Choroid plexus epithelial cell (primary cell): ENCODE measurements around the gene SHC4.

Experiments
- DNase-seq: peaks from one replicate; pipeline ENCODE4 v3.0.0-alpha.2; 2010; ENCODE audit warnings: low read depth
- H3K4me3 ChIP-seq: 2 replicates; pipeline ENCODE4 v1.5.1; 2011; ENCODE audit warnings: low read depth, mild to moderate bottlenecking, control low read depth, low read length, moderate library complexity
- CTCF ChIP-seq: conservative IDR thresholded peaks from 2 replicates; pipeline ENCODE4 v1.5.1; 2011; ENCODE audit warnings: low read depth, mild to moderate bottlenecking, control low read depth, inconsistent platforms, low read length, moderate library complexity

SHC4 gene

GRCh38 chr15:48800811-48801455 lies 162.8 kb downstream of the SHC4 start:
- peak; percentile 74 for DNase-seq
- TF ChIP-seq CTCF, result peak; percentile 49
- no peak overlapping the region for H3K4me3 ChIP-seq

GRCh38 chr15:48800245-48800644 lies 163.5 kb downstream of the SHC4 start:
- H3K4me3 ChIP-seq, result no peak overlapping the region
- no peak for TF ChIP-seq CTCF
- no peak for DNase-seq

GRCh38 chr15:48798319-48798718 lies 165.4 kb downstream of the SHC4 start:
- no peak overlapping the region for H3K4me3 ChIP-seq
- DNase-seq, result no peak
- TF ChIP-seq CTCF, result no peak

- H3K4me3 ChIP-seq, result no peak overlapping the region
- no peak for TF ChIP-seq CTCF
- DNase-seq, result peak; percentile 81
These were observed 166.8 kb downstream of the SHC4 start for GRCh38 chr15:48796930-48797329.

GRCh38 chr15:48796521-48796920 lies 167.2 kb downstream of the SHC4 start:
- peak; percentile 38 for DNase-seq
- no peak for TF ChIP-seq CTCF
- no peak overlapping the region for H3K4me3 ChIP-seq

GRCh38 chr15:48795901-48796300 lies 167.8 kb downstream of the SHC4 start:
- DNase-seq, result no peak
- no peak overlapping the region for H3K4me3 ChIP-seq
- no peak for TF ChIP-seq CTCF

- TF ChIP-seq CTCF, result no peak
- DNase-seq, result peak; percentile 87
These were observed 169.0 kb downstream of the SHC4 start for GRCh38 chr15:48794697-48795134.

More at GRCh38 chr15:48794697-48795134, 169.0 kb downstream of the SHC4 start:
- no peak overlapping the region for H3K4me3 ChIP-seq
